ENCODE data around the gene MED15.

DNA sequence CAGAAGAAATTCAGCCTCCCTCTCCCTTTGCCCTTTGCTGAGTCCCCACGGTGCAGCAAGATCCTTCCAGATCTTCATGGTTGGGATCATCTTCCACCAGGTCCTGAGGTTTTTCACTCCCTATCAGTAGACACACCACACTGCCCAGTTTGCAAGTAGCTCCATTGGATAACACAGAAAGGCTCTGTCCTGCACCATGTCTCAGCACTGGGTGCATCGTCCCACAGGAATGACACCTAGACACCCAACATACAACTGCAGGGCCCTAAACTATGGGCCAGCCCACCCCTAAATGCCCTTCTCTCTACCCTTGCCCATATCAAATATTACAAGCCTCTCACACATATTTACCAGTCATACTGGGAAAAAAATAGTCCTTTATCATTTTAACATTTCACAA, 21.2 kb upstream of the MED15 start:
- TF ChIP-seq, protein P1, sequence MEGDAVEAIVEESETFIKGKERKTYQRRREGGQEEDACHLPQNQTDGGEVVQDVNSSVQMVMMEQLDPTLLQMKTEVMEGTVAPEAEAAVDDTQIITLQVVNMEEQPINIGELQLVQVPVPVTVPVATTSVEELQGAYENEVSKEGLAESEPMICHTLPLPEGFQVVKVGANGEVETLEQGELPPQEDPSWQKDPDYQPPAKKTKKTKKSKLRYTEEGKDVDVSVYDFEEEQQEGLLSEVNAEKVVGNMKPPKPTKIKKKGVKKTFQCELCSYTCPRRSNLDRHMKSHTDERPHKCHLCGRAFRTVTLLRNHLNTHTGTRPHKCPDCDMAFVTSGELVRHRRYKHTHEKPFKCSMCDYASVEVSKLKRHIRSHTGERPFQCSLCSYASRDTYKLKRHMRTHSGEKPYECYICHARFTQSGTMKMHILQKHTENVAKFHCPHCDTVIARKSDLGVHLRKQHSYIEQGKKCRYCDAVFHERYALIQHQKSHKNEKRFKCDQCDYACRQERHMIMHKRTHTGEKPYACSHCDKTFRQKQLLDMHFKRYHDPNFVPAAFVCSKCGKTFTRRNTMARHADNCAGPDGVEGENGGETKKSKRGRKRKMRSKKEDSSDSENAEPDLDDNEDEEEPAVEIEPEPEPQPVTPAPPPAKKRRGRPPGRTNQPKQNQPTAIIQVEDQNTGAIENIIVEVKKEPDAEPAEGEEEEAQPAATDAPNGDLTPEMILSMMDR (IDR thresholded peaks at IDR 0.05; ENCODE audit: low read depth, low read length, poor library complexity, severe bottlenecking): no peak
- no peak for TF ChIP-seq EZH2phosphoT487 (IDR thresholded peaks at IDR 0.05; ENCODE audit: borderline replicate concordance, low read length)
